HEK293 (cell line): ENCODE data around the gene ANO7.

Experiments
- CTCF ChIA-PET: fragments of 350-600 bp; formaldehyde crosslinking; extraction: SDS; loops from one replicate; lab custom pipeline; 2021; ENCODE audit warnings: antibody characterized with exemption; lab: Yijun Ruan, JAX
- POLR2A ChIA-PET: fragments of 300-600 bp; formaldehyde crosslinking; extraction: SDS; loops from one replicate; lab custom pipeline; 2020; ENCODE audit warnings: antibody characterized with exemption, inconsistent platforms; lab: Yijun Ruan, JAX
- H3K27ac ChIP-seq: fragments of 200-500 bp; sonication (Bioruptor generic); 2 replicates; pipeline ENCODE4 v1.5.1; 2014; ENCODE audit warnings: low read depth, low read length, control low read depth, inconsistent platforms; ENCODE audit errors: extremely low read depth
- H3K36me3 ChIP-seq, 2 experiments: fragments of 200-500 bp in 1 of 2; sonication (Bioruptor generic) in 1 of 2; 1 replicate in 1 of 2; 2 replicates in 1 of 2; pipeline ENCODE4 v1.5.1; 2014 to 2017; ENCODE audit warnings: inconsistent platforms in 2 of 2, low read length in 2 of 2; ENCODE audit not compliant: control insufficient read depth in 2 of 2, insufficient read depth in 1 of 2
- H3K4me1 ChIP-seq: fragments of 200-500 bp; sonication (Bioruptor generic); 2 replicates; pipeline ENCODE4 v1.5.1; 2014; ENCODE audit warnings: mild to moderate bottlenecking, low read length, inconsistent platforms; ENCODE audit not compliant: control insufficient read depth, insufficient read depth
- H3K4me3 ChIP-seq: 2 replicates; pipeline ENCODE4 v1.5.1; 2011; ENCODE audit warnings: low read depth, mild to moderate bottlenecking, control low read depth, low read length, moderate library complexity
- H3K9me3 ChIP-seq: fragments of 200-500 bp; sonication (Bioruptor generic); 2 replicates; pipeline ENCODE4 v1.5.1; 2014; ENCODE audit warnings: low read depth, low read length, inconsistent platforms; ENCODE audit not compliant: control insufficient read depth, insufficient read depth
- AEBP2 ChIP-seq: fragments of 450-650 bp; formaldehyde crosslinking; IDR thresholded peaks from 2 replicates; pipeline ENCODE4 v1.5.1; 2016; ENCODE audit warnings: missing biosample characterization, missing genetic modification characterization, borderline replicate concordance
- ELK4 ChIP-seq: IDR thresholded peaks from 2 replicates; pipeline ENCODE4 v1.6.1; 2011; ENCODE audit warnings: mild to moderate bottlenecking, low read depth, low read length, borderline replicate concordance
- GLIS2 ChIP-seq: fragments of 450-650 bp; formaldehyde crosslinking; IDR thresholded peaks from 2 replicates; pipeline ENCODE4 v1.5.1; 2016; ENCODE audit warnings: missing biosample characterization, missing genetic modification characterization
- KLF7 ChIP-seq: fragments of 450-650 bp; formaldehyde crosslinking; IDR thresholded peaks from 2 replicates; pipeline ENCODE4 v1.5.1; 2016; ENCODE audit warnings: missing biosample characterization, missing genetic modification characterization, borderline replicate concordance
- MYNN ChIP-seq: fragments of 450-650 bp; formaldehyde crosslinking; IDR thresholded peaks from 2 replicates; pipeline ENCODE4 v1.5.1; 2016; ENCODE audit warnings: missing biosample characterization, missing genetic modification characterization, borderline replicate concordance
- RBAK ChIP-seq: fragments of 450-650 bp; formaldehyde crosslinking; IDR thresholded peaks from 2 replicates; pipeline ENCODE4 v1.5.1; 2016; ENCODE audit warnings: missing biosample characterization, missing genetic modification characterization
- SP3 ChIP-seq: fragments of 450-650 bp; formaldehyde crosslinking; IDR thresholded peaks from 2 replicates; pipeline ENCODE4 v1.5.1; 2016; ENCODE audit warnings: missing biosample characterization, missing genetic modification characterization
- SP7 ChIP-seq: fragments of 450-650 bp; formaldehyde crosslinking; IDR thresholded peaks from 2 replicates; pipeline ENCODE4 v1.5.1; 2016; ENCODE audit warnings: missing biosample characterization, missing genetic modification characterization
- ZBTB44 ChIP-seq: fragments of 450-650 bp; IDR thresholded peaks from 2 replicates; pipeline ENCODE4 v1.5.1; 2018; ENCODE audit warnings: missing biosample characterization, mild to moderate bottlenecking, missing genetic modification characterization
- ZFP37 ChIP-seq: fragments of 450-650 bp; formaldehyde crosslinking; IDR thresholded peaks from 2 replicates; pipeline ENCODE4 v1.5.1; 2016; ENCODE audit warnings: missing biosample characterization, missing genetic modification characterization
- ZNF114 ChIP-seq: fragments of 450-650 bp; formaldehyde crosslinking; IDR thresholded peaks from 2 replicates; pipeline ENCODE4 v1.5.0; 2017; ENCODE audit warnings: missing biosample characterization, missing genetic modification characterization
- ZNF146 ChIP-seq: fragments of 450-650 bp; formaldehyde crosslinking; IDR thresholded peaks from 2 replicates; pipeline ENCODE4 v1.5.1; 2016; ENCODE audit warnings: missing biosample characterization, missing genetic modification characterization
- ZNF157 ChIP-seq: fragments of 450-650 bp; formaldehyde crosslinking; IDR thresholded peaks from 2 replicates; pipeline ENCODE4 v1.5.1; 2016; ENCODE audit warnings: missing biosample characterization, missing genetic modification characterization
- ZNF211 ChIP-seq: fragments of 450-650 bp; formaldehyde crosslinking; IDR thresholded peaks from 2 replicates; pipeline ENCODE4 v1.5.1; 2016; ENCODE audit warnings: low read depth, missing biosample characterization, missing genetic modification characterization
- ZNF214 ChIP-seq: fragments of 450-650 bp; formaldehyde crosslinking; IDR thresholded peaks from 2 replicates; pipeline ENCODE4 v1.5.1; 2017; ENCODE audit warnings: missing biosample characterization, mild to moderate bottlenecking, missing genetic modification characterization, borderline replicate concordance
- ZNF239 ChIP-seq: fragments of 450-650 bp; formaldehyde crosslinking; IDR thresholded peaks from 2 replicates; pipeline ENCODE4 v1.5.1; 2016; ENCODE audit warnings: missing biosample characterization, missing genetic modification characterization
- ZNF548 ChIP-seq: fragments of 450-650 bp; formaldehyde crosslinking; IDR thresholded peaks from 2 replicates; pipeline ENCODE4 v1.5.1; 2016; ENCODE audit warnings: missing biosample characterization, missing genetic modification characterization
- ZNF558 ChIP-seq: fragments of 450-650 bp; formaldehyde crosslinking; IDR thresholded peaks from 2 replicates; pipeline ENCODE4 v1.5.1; 2016; ENCODE audit warnings: missing biosample characterization, missing genetic modification characterization
- ZNF560 ChIP-seq: fragments of 450-650 bp; formaldehyde crosslinking; IDR thresholded peaks from 2 replicates; pipeline ENCODE4 v1.5.1; 2017; ENCODE audit warnings: missing biosample characterization, missing genetic modification characterization, borderline replicate concordance
- ZNF596 ChIP-seq: fragments of 450-650 bp; IDR thresholded peaks from 2 replicates; pipeline ENCODE4 v1.5.0; 2018; ENCODE audit warnings: missing biosample characterization, mild to moderate bottlenecking, missing genetic modification characterization, moderate library complexity
- ZNF660 ChIP-seq: fragments of 450-650 bp; IDR thresholded peaks from 2 replicates; pipeline ENCODE4 v1.5.1; 2018; ENCODE audit warnings: missing biosample characterization, mild to moderate bottlenecking, missing genetic modification characterization
- ZNF692 ChIP-seq: fragments of 450-650 bp; formaldehyde crosslinking; IDR thresholded peaks from 2 replicates; pipeline ENCODE4 v1.5.1; 2016; ENCODE audit warnings: missing biosample characterization, missing genetic modification characterization
- ZNF704 ChIP-seq: fragments of 450-650 bp; formaldehyde crosslinking; IDR thresholded peaks from 2 replicates; pipeline ENCODE4 v1.5.1; 2016; ENCODE audit warnings: missing biosample characterization, missing genetic modification characterization
- ZNF747 ChIP-seq: fragments of 450-650 bp; formaldehyde crosslinking; IDR thresholded peaks from 2 replicates; pipeline ENCODE4 v1.5.1; 2016; ENCODE audit warnings: missing biosample characterization, missing genetic modification characterization
- ZNF777 ChIP-seq: fragments of 450-650 bp; formaldehyde crosslinking; IDR thresholded peaks from 2 replicates; pipeline ENCODE4 v1.5.1; 2017; ENCODE audit warnings: missing biosample characterization, missing genetic modification characterization, borderline replicate concordance
- ZSCAN30 ChIP-seq: fragments of 450-650 bp; IDR thresholded peaks from 2 replicates; pipeline ENCODE4 v1.5.1; 2018; ENCODE audit warnings: missing biosample characterization, mild to moderate bottlenecking, missing genetic modification characterization, moderate library complexity

Gene ANO7

GRCh38 chr2:241150660-241151530 lies 37.6 kb upstream of the ANO7 start:
- peak overlapping the region; percentile 73; the same call in 1 of the 2 replicates for H3K27ac ChIP-seq
- TF ChIP-seq ZNF560 (tag by site-specific recombination) = no peak
- TF ChIP-seq GLIS2 (tag by site-specific recombination) = peak; percentile 32; the same call in 1 of the 2 replicates
- TF ChIP-seq MYNN (tag by site-specific recombination) = no peak
- no peak for TF ChIP-seq ZNF747 (tag by site-specific recombination)
- peak; percentile 18; the same call in 1 of the 2 replicates for TF ChIP-seq ZNF692 (tag by site-specific recombination)
- TF ChIP-seq AEBP2 (tag by site-specific recombination) = no peak
- 0 out of 2 replicates have a peak, but pooled peaks have one; percentile 43 for TF ChIP-seq ZNF660 (tag by site-specific recombination)
- TF ChIP-seq ZNF558 (tag by site-specific recombination) = no peak
- TF ChIP-seq KLF7 (tag by site-specific recombination) = no peak
- 0 out of 2 replicates have a peak, but pooled peaks have one; percentile 10 for TF ChIP-seq ZSCAN30
- TF ChIP-seq, all 188 proteins: peak for 4
- CTCF ChIA-PET = interaction anchor here (1.3 kb wide), 1 partner anchor 73 kb away, joined by 4 read pairs; no protein-coding TSS in a partner anchor
- POLR2A ChIA-PET = interaction anchor here (1.2 to 2.7 kb wide), 4 partner anchors 13 to 150 kb away, joined by 3 to 13 read pairs (median 4); partner anchors contain the start of gene MTERF4
- Histone ChIP-seq H3K4me1 (no peaks in the 10 kb centered on the region), H3K36me3 (peaks cover 0 to 25% of the 10 kb centered on the region in 2 experiments; a peak in 2 of 3 replicates), H3K4me3 (peak overlapping the region; percentile 94), H3K9me3 (no peaks in the 10 kb centered on the region)

- ChIA-PET POLR2A (no interaction called here), CTCF (interaction anchor here (1.3 kb wide), 1 partner anchor 74 kb away, joined by 4 read pairs; no protein-coding TSS in a partner anchor)
- Histone ChIP-seq H3K4me1 (no peaks in the 10 kb centered on the region), H3K9me3 (no peaks in the 10 kb centered on the region), H3K27ac (no peak overlapping the region), H3K36me3 (peaks cover 0 to 33% of the 10 kb centered on the region in 2 experiments; a peak in 1 of 3 replicates), H3K4me3 (no peak overlapping the region)
- TF ChIP-seq ZNF239 (tag by site-specific recombination) = no peak
- no peak for TF ChIP-seq ZNF548 (tag by site-specific recombination)
- no peak for TF ChIP-seq ZNF211 (tag by site-specific recombination)
- TF ChIP-seq ZNF596 (tag by site-specific recombination) = no peak
- no peak for TF ChIP-seq ZBTB44
- no peak for TF ChIP-seq ZNF704 (tag by site-specific recombination)
- TF ChIP-seq ZNF146 (tag by site-specific recombination) = no peak
- no peak for TF ChIP-seq RBAK (tag by site-specific recombination)
- TF ChIP-seq ZNF214 (tag by site-specific recombination) = no peak
- TF ChIP-seq ZNF777 = no peak
- no peak for TF ChIP-seq SP7 (tag by site-specific recombination)
- no peak for TF ChIP-seq ELK4
- TF ChIP-seq ZFP37 = no peak
- TF ChIP-seq ZNF114 = no peak
- no peak for TF ChIP-seq SP3
- no peak for TF ChIP-seq ZNF157 (tag by site-specific recombination)
These were observed 36.4 kb upstream of the ANO7 start for GRCh38 chr2:241151934-241152660.
